Endothelial cell of umbilical vein (primary cell): ENCODE results near the gene MT1F. TPM values are rescaled to one million over a fixed set of nuclear protein-coding genes. Genes with fewer than 3 reads are reported as not detected.

Experiments used
- BruUV-seq: library from RNA; stranded (reverse); fragments of 400-500 nt; replicated peaks from 2 replicates; lab custom pipeline; 2021; lab: Mats Ljungman, UMichigan
- CTCF ChIA-PET: fragments of 300-600, 350-600 bp; sonication (Branson Sonifier 250); formaldehyde crosslinking; loops from one replicate; lab custom pipeline; 2021; ENCODE audit warnings: antibody characterized with exemption, inconsistent platforms; lab: Charles Lee
- POLR2A ChIA-PET: fragments of 300-600, 350-600 bp; sonication (Branson Sonifier 250); formaldehyde crosslinking; loops from one replicate; lab custom pipeline; 2021; ENCODE audit warnings: antibody characterized with exemption, inconsistent platforms; lab: Charles Lee
- DNase-seq: peaks from one replicate; pipeline ENCODE4 v3.0.0-alpha.2; 2011; ENCODE audit warnings: low read depth, low spot score
- FAIRE-seq: peaks from 2 replicates; lab custom pipeline; 2011; peaks lifted over from hg19 to GRCh38; lab: Jason Lieb, UNC
- H2AFZ ChIP-seq: 2 replicates; pipeline ENCODE4 v1.6.0; 2012; ENCODE audit warnings: low read depth, low read length, control low read depth, inconsistent platforms
- H3K27ac ChIP-seq: 2 replicates; pipeline ENCODE4 v1.5.1; 2011; ENCODE audit warnings: low read depth, mild to moderate bottlenecking, control low read depth, low read length, moderate library complexity; ENCODE audit not compliant: insufficient read depth
- H3K27me3 ChIP-seq, 2 experiments: 2 replicates each; pipeline versions ENCODE4 v1.6.0 to v1.6.1; 2011; ENCODE audit warnings: low read length in 2 of 2, mixed read lengths in 1 of 2; ENCODE audit not compliant: control insufficient read depth in 2 of 2, insufficient read depth in 2 of 2
- H3K36me3 ChIP-seq, 2 experiments: 2 replicates in 1 of 2; 3 replicates in 1 of 2; pipeline ENCODE4 v1.5.1; 2011; ENCODE audit warnings: low read length in 2 of 2, mild to moderate bottlenecking in 1 of 2, moderate library complexity in 1 of 2; ENCODE audit not compliant: control insufficient read depth in 2 of 2, insufficient read depth in 2 of 2; ENCODE audit errors: extremely low read depth in 1 of 2
- H3K4me1 ChIP-seq: 3 replicates; pipeline ENCODE4 v1.5.1; 2011; ENCODE audit warnings: mild to moderate bottlenecking, low read length; ENCODE audit not compliant: control insufficient read depth, insufficient read depth; ENCODE audit errors: extremely low read depth
- H3K4me2 ChIP-seq: 2 replicates; pipeline ENCODE4 v1.6.1; 2011; ENCODE audit warnings: low read length, control low read depth, mixed read lengths; ENCODE audit not compliant: insufficient read depth
- H3K4me3 ChIP-seq, 3 experiments: fragments of 200-600 bp in 1 of 3; sonication (generic), shearing (Covaris generic) in 1 of 3; replicated peaks in 1 of 3; 2 replicates each; pipeline ENCODE4 v1.5.1; 2011 to 2016; ENCODE audit warnings: control low read depth in 3 of 3, low read length in 3 of 3, mild to moderate bottlenecking in 2 of 3, inconsistent platforms in 1 of 3, low read depth in 1 of 3, moderate library complexity in 1 of 3; ENCODE audit not compliant: insufficient read depth in 1 of 3
- H3K79me2 ChIP-seq: 2 replicates; pipeline ENCODE4 v1.6.0; 2012; ENCODE audit warnings: low read length, inconsistent platforms; ENCODE audit not compliant: control insufficient read depth, insufficient read depth
- H3K9ac ChIP-seq: replicated peaks from 2 replicates; pipeline ENCODE3; 2011; ENCODE audit warnings: low read length, control low read depth; ENCODE audit not compliant: insufficient read depth; ENCODE audit errors: extremely low read depth
- H3K9me1 ChIP-seq: replicated peaks from 3 replicates; pipeline ENCODE4 v1.6.0; 2011; ENCODE audit warnings: mild to moderate bottlenecking, low read length; ENCODE audit not compliant: control insufficient read depth, insufficient read depth; ENCODE audit errors: extremely low read depth
- H3K9me3 ChIP-seq: replicated peaks from 2 replicates; pipeline ENCODE4 v1.5.1; 2012; ENCODE audit warnings: low read length, inconsistent platforms; ENCODE audit not compliant: control insufficient read depth, insufficient read depth
- H4K20me1 ChIP-seq: replicated peaks from 2 replicates; pipeline ENCODE3; 2011; ENCODE audit warnings: mild to moderate bottlenecking, low read length; ENCODE audit not compliant: control insufficient read depth, insufficient read depth; ENCODE audit errors: extremely low read depth
- CTCF ChIP-seq, 2 donors: IDR thresholded peaks; 1 replicate in 1 of 2; 2 replicates in 1 of 2; pipeline ENCODE4 v1.5.1; 2011; ENCODE audit warnings: low read length in 2 of 2, mild to moderate bottlenecking in 2 of 2, moderate library complexity in 2 of 2, control low read depth in 1 of 2, inconsistent platforms in 1 of 2, low read depth in 1 of 2; ENCODE audit not compliant: insufficient read depth in 1 of 2; ENCODE audit errors: extremely low read depth in 1 of 2
- EZH2 ChIP-seq: IDR thresholded peaks from 2 replicates; pipeline ENCODE4 v1.6.1; 2012; ENCODE audit warnings: borderline replicate concordance, low read depth, mild to moderate bottlenecking, moderate library complexity, low read length, inconsistent platforms; ENCODE audit not compliant: severe bottlenecking
- FOS ChIP-seq: IDR thresholded peaks from 2 replicates; pipeline ENCODE4 v1.6.1; 2011; ENCODE audit warnings: mild to moderate bottlenecking, low read length, moderate library complexity, borderline replicate concordance; ENCODE audit not compliant: insufficient read depth
- GATA2 ChIP-seq: IDR thresholded peaks from 2 replicates; pipeline ENCODE4 v1.7.0; 2011; ENCODE audit warnings: low read depth, mild to moderate bottlenecking, moderate library complexity, mixed read lengths, low read length; ENCODE audit not compliant: insufficient read length, insufficient read depth
- JUN ChIP-seq: IDR thresholded peaks from 2 replicates; pipeline ENCODE4 v1.6.1; 2011; ENCODE audit warnings: borderline replicate concordance, low read depth; ENCODE audit not compliant: insufficient read length, insufficient read depth
- MAX ChIP-seq: IDR thresholded peaks from 2 replicates; pipeline ENCODE4 v1.6.1; 2011; ENCODE audit not compliant: insufficient read depth, insufficient read length
- MYC ChIP-seq: IDR thresholded peaks from one replicate; pipeline ENCODE4 v1.6.1; 2011; ENCODE audit warnings: mild to moderate bottlenecking, low read depth, low read length
- POLR2A ChIP-seq: IDR thresholded peaks from 2 replicates; pipeline ENCODE4 v1.6.1; 2012; ENCODE audit warnings: low read depth, mild to moderate bottlenecking, control low read depth, low read length
- POLR2AphosphoS5 ChIP-seq: IDR thresholded peaks from 2 replicates; pipeline ENCODE4 v1.6.1; 2012; ENCODE audit warnings: low read depth, mild to moderate bottlenecking, control low read depth, low read length, moderate library complexity; ENCODE audit not compliant: insufficient read depth
- dilution Hi-C: fragments of 300-500 bp; cut with MboI; formaldehyde crosslinking; loops from one replicate; pipeline ENCODE4 v1.15.0; 2019; ENCODE audit warnings: low sequenced_read_pairs; ENCODE audit not compliant: extremely low pct_ligation_motif_present
- intact Hi-C: fragments of 100-400 bp; cut with micrococcal nuclease; formaldehyde crosslinking; loops from one replicate; pipeline ENCODE4 v1.10.0; 2022
- polyA plus RNA-seq, 4 experiments: library from polyadenylated mRNA; depleted of rRNA in 3 of 4; stranded (reverse) in 3 of 4; unstranded in 1 of 4; fragments of >200 nt; gene quantifications; 2 replicates each; pipeline versions ENCODE4 v1.2.1 to v1.2.3, GENCODE V29; 2011 to 2012; ENCODE audit warnings: missing spikeins in 1 of 4
- total RNA-seq: library from RNA; stranded (reverse); gene quantifications from 2 replicates; pipeline ENCODE4 v1.2.3, GENCODE V29; 2021

The MT1F gene
- total and polyA plus RNA-seq, 2 donors (not counting 3 experiments of a cell fraction or from before 2014, with no cell fraction given) = 2.2 to 2.6 TPM

GRCh38 chr16:56695246-56695645 lies 37.5 kb downstream of the MT1F start:
- ChIA-PET CTCF (interaction anchor here (1.3 to 2.1 kb wide), 2 partner anchors 91 to 94 kb away, joined by 3 to 5 read pairs; no protein-coding TSS in a partner anchor), POLR2A (interaction anchor here (0.6 kb wide), 1 partner anchor 89 kb away, joined by 3 read pairs; no protein-coding TSS in a partner anchor)
- H3K4me1 ChIP-seq = no peaks in the 10 kb centered on the region
- H3K4me3 ChIP-seq = no peak overlapping the region
- H3K36me3 ChIP-seq = no peaks in the 10 kb centered on the region
- H3K9me3 ChIP-seq = no peaks in the 10 kb centered on the region
- dilution Hi-C loops = no loop called here
- H3K79me2 ChIP-seq = no peaks in the 10 kb centered on the region
- H3K27me3 ChIP-seq = no peaks in the 10 kb centered on the region
- no peak for DNase-seq
- intact Hi-C loops = no loop called here
- TF ChIP-seq FOS (no peak), EZH2 (no peak), MYC (no peak), MAX (no peak), JUN (no peak), POLR2AphosphoS5 (no peak), GATA2 (no peak), POLR2A (no peak), CTCF (IDR thresholded peaks at IDR 0.05; ENCODE audit: extremely low read depth in 1 of 2, insufficient read depth in 1 of 2, low read depth in 1 of 2, low read length in 2 of 2) (no peak)
- H3K27ac ChIP-seq = no peak overlapping the region
- BruUV-seq = no TSS peak
- no peak for FAIRE-seq
- no peaks in the 10 kb centered on the region for H4K20me1 ChIP-seq
- no peak overlapping the region for H3K9ac ChIP-seq
- no peak overlapping the region for H2AFZ ChIP-seq
- no peaks in the 10 kb centered on the region for H3K9me1 ChIP-seq
- no peak overlapping the region for H3K4me2 ChIP-seq
